Dermis microvascular lymphatic vessel endothelial cell (primary cell): ENCODE data around the gene CELA1. TPM values are rescaled to one million over a fixed set of nuclear protein-coding genes. Genes with fewer than 3 reads are reported as not detected.
A peak's percentile ranks its signal among the peaks of the same experiment; 100 is the strongest.
"Not testable (repeated sequence)": the region's sequence is repeated elsewhere in the genome, so short reads cannot be mapped to it uniquely, and the experiment has no call there.

ENCODE experiments used
- DNase-seq, 2 donors: peaks; one replicate each; pipeline versions ENCODE4 v3.0.0 to v3.0.0-alpha.2; 2010; ENCODE audit warnings: low read depth in 2 of 2
- total RNA-seq: library from RNA; depleted of rRNA; stranded (reverse); fragments of >200 nt; gene quantifications from 2 replicates; pipeline ENCODE4 v1.2.1, GENCODE V29; 2014

CELA1 gene
- total RNA-seq, 1 donor from 2014 or later = not detected

DNA sequence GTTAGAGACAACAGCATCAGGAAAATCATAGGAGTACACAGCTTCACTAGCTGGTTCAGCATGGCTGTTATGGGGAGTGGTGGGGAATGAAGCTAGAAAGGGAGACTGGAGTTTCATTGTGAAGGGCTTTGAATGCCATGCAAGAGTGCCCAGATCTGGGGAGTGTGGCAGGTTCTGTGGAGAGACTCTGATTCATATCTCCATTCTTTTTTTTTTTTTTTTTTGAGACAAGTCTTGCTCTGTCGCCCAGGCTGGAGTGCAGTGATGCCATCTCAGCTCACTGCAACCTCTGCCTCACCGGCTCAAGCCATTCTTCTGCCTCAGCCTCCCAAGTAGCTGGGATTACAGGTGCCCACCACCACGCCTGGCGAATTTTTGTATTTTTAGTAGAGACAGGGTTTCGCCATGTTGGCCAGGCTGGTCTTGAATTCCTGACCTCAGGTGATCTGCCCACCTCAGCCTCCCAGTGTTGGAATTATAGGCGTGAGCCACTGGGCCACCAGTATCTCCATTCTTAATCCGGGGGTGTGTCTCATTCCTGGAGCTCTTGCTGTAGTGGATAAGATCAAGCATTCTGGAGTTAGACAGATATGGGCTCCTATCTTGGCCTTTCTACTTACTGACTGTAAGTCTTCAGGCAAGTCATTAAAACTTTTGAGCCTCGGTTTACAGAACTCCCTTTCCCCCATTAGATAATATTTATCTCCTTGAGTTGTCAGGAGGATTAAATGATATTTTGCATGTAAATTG, 28.2 kb downstream of the CELA1 start:
- DNase-seq = not testable (repeated sequence)

DNA sequence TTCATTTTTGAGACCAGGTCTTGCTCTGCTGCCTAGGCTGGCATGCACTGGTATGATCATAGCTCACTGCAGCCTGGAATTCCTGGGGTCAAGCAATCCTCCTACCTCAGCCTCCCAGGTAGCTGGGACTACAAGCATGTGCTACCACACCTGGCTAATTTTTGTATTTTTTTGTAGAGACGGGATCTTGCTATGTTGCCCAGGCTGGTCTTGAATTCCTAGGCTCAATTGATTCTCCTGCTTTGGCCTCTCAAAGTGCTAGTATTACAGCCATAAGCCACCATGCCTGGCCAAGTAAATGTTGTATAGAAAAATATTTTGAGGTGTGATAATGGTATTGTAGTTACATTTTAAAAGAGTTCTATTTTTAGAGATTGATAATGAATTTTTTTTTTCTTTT, 35.1 kb downstream of the CELA1 start:
- DNase-seq = no peak

DNA sequence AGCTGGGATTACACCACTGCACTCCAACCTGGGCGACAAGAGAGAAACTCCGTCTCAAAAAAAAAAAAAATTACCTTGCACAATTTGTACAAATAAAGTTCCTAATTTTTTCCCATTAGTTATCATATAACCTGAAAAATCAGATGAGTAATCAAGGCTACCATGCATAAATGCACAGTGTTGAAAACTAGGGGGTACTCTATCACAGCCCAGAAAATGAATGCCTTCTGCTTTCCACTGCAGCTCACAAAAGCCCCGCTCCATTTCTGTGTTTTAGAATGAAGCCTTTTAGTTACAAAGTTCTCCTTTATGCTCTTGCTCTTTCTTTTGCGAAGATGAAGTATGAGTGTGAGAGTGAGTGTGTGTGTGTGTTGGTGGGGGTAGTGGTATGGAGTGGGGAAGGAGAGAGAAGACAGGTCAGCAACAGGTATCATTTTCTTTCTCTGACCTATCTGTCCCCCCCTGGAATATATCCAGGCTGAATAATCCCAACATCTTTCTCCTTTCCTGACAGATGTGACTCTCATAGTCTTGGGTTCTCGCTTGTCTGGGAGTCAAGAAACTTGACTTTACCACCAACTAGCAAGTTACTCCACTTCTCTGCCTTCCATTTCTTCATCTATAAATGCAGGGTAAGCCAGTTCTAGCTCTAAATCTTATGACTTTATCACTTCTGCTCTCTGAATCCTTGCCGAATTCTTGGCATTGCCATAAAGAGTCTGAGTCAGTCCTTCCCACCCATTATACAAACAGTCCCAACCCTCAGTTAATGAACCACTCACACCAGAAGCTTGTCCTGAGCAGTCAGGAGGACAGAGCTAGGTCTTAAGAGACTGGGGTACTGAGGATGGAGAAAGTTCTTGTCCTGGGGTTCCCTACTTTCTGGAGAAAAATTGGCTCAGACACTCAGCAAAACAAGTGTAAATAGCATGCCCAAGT, 38.6 kb downstream of the CELA1 start:
- DNase-seq = peak in 1 of 2 donors; percentile 16

DNA sequence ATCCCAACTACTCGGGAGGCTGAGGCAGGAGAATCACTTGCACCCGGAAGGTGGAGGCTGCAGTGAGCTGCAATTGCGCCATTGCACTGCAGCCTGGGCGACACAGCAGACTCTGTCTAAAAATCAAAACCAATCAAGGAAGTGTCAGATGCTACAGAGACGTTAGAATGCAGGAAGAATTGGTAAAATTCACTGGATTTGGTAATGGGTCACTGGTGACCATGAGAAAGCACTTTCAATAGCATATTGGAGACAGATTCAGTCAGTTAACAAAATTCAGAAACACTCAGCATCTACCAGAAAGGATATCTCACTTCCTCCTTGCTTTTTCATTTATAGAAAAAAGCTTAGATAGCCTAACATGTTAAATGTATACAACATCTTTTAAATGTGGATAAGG, 40.0 kb downstream of the CELA1 start:
- DNase-seq = no peak

DNA sequence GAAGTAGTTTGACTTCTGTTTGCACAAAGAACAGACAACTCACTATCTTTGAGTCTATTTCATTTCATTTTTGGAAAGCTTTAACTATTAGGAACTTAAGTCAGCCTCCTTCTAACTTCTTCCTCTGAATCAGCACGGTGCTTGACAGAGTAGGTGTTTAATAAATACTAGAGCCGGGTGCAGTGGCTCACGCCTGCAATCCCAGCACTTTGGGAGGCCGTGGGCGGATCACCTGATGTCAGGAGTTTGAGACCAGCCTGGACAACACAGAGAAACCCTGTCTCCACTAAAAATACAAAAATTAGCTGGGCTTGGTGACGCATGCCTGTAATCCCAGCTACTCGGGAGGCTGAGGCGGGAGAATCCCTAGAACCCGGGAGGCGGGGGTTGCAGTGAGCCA, 45.7 kb downstream of the CELA1 start:
- not testable (repeated sequence) for DNase-seq

DNA sequence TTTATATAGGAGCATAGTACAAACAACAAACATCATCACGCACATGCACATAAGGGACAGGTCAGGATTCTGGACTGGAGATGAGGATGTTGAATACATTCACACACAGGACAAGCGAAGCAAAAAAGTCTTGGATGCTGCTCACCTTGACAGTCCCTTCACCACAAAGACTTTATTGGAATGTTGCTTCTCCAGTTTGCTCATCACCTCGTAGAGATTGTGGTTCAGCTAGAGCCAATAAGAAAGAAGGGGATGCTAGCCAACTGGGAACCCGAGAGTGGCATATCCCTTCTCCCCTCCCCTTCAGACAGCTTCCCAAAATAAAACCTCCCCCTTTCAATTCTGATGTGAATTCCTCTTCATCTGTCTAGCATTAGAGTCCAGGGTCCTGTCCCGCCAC, 50.8 kb downstream of the CELA1 start:
- DNase-seq = no peak

DNA sequence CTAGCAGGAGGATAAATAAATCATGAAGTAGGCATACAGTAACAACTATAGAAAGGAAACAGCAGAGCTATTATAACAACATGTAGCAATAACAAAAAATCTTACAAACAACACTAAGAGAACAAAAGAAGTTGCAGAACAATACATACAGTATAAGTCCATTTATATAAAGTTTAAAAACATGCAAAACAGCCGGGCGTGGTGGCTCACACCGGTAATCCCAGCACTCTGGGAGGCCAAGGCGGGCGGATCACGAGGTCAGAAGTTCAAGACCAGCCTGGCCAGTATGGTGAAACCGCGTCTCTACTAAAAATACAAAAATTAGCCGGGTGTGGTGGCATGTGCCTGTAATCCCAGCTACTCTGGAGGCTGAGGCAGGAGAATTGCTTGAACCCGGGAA, 52.4 kb downstream of the CELA1 start:
- DNase-seq = not testable (repeated sequence)

DNA sequence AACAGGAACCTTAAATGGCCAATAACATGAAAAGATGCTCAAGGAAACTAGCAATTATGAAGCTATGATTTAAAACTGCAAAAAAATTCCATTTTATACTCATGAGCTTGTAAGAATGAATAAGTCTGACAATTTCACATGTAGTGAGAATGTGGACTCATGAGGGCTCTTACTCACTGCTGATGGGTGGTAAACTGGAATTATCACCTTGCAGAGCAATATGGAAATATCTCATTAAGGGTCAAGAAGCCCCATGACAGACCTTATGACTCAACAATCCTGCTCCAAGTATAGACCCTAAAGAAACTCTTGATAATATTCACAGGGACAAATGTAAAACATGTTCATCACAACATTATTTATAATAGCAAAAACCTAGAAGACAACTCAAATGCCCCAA, 52.8 kb downstream of the CELA1 start:
- no peak for DNase-seq

DNA sequence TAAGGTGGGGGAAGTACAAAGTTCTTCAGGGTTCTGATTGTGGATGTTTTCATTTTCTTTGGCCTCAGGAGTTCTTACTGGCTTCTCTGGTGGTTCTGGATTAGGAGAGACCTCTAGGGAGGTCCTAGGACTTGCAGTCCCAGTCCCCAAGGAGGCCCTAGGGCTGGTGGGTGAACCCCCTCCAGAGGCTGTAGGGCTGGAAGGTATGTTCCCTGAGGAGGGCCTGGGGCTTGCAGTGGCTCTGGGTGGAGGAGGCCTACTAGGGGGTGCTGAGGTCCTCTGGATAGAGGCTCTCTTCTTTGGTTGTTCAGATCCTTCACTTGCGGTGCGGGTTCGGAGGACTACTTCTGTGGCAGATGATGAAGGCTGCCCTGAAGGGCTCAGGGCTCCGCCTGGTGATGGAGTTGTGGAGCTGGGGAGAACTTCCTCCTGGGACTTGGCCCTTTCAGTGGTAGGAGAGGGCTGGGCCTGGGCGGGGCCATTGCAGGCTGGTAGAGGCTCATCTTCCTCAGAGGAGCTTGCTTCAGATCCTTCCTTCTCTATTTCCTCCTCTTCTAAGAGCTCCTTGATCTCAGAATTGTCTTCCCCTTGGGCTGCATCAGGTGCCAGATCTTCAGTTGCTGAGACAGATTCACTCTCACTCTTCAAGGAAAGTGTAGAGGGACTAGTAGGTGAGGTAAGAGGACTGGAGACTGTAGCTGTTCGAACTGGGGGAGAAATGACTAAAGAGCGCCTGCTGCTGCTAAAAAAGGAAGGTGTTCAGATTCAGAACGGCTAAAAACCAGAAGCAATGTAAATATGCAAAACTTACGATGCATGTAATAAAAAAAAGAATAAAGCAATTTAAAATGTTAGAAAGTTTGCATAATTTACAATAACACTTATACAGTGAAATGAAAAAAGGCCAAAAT, 54.6 kb downstream of the CELA1 start:
- not testable (repeated sequence) for DNase-seq

DNA sequence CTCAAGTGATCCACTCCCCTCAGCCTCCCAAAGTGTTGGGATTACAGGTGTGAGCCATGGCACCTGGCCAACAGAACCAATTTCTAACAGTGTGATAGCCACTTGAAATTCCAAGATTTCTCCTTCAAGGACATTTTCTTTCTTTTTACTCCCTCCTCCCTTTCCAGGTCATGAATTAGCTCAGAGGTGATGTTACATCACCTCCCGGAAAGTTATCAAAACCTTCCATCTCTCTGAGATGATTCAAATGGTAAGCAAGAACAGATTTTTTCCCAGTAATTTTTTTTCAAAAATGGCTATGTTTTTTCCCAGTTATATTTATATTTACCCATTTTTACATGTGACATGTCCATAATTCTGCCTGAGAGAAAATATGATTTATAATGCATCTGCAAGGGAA, 60.6 kb downstream of the CELA1 start:
- no peak for DNase-seq

DNA sequence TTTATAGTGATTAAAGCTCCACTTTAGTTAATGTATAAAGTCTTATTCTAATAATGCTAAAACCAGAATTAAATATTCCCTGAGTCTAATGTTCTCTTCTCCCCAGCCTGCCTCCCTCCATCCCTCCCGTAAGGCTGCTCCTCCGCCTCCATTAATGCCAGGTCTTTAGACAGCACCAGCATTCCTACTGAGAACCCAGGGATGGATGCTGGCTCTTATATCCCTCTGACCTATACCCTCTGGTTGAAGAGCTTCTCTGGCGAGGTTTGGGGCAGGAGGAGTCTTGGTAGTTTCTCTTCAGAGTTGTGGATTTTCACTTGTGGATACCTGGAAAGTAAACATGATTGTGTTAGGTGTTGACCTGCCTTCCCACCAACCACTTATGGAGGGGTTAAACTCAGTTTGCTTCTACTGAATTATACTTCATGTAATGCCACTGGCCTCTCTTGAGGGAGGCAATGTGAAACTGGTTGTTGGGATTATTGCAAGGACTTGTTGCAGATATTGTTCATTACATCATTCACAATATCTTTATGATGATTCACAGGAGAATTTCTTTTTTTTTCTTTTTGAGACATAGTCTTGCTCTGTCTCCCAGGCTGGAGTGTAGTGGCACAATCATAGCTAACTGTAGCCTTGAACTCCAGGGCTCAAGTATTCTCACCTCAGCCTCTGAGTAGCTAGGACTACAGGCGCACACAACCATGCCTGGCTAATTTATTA, 65.1 kb downstream of the CELA1 start:
- DNase-seq = no peak

Other genes starting within 250 kb of the CELA1 start
- gene TFCP2, start 173.5 kb downstream of the CELA1 start, total RNA-seq = 9.2 and 13.9 TPM in 2 replicates
- 1.3 and 3.0 TPM in 2 replicates for gene POU6F1, start 128.6 kb downstream of the CELA1 start, total RNA-seq
- 71.4 and 155 TPM in 2 replicates for gene DAZAP2, start 107.9 kb downstream of the CELA1 start, total RNA-seq
- 15.1 and 19.1 TPM in 2 replicates for gene SMAGP, start 76.3 kb downstream of the CELA1 start, total RNA-seq
- not detected in 2 replicates for gene BIN2, start 22.5 kb downstream of the CELA1 start, total RNA-seq
- 13.7 and 22.1 TPM in 2 replicates for gene GALNT6, start 44.7 kb upstream of the CELA1 start, total RNA-seq
- gene SLC4A8, start 78.2 kb upstream of the CELA1 start, total RNA-seq = 0.76 and 0.90 TPM in 2 replicates
- gene SCN8A, start 244.6 kb upstream of the CELA1 start, total RNA-seq = under 0.01 and 0.38 TPM in 2 replicates